Hematopoietic multipotent progenitor cell treated with erythropoietin and hydrocortisone succinate and interleukin-3 and kit ligand, for 4 days (in vitro differentiated cells): ENCODE results near the gene NINL.

Source experiments
- DNase-seq: peaks from one replicate; pipeline ENCODE4 v3.0.0-alpha.2; 2015

The NINL gene

GRCh38 chr20:25499855-25500434 lies 85.4 kb downstream of the NINL start:
- DNase-seq, result no peak

DNA sequence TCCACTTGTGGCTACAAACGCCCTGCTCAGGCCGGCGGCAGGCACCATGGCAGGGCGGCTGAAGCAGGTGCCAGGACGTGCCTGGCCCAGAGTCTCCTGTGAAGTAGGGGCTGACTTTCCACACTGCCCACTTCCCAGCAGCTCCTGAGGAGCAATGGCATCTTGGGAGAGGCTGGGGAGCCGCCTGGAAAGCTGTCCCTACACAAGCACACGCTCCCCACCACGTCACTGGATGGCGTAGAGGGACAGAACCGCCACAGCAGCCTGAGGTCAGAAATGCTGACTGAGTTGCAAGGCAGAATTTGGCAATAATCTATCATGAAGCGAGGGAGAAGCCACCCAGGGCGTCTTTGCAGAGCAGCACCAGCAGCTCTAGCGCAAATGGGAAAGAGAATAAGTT lies 86.3 kb downstream of the NINL start:
- no peak for DNase-seq

- no peak for DNase-seq
Measured at GRCh38 chr20:25498280-25498606, 87.1 kb downstream of the NINL start.

DNA sequence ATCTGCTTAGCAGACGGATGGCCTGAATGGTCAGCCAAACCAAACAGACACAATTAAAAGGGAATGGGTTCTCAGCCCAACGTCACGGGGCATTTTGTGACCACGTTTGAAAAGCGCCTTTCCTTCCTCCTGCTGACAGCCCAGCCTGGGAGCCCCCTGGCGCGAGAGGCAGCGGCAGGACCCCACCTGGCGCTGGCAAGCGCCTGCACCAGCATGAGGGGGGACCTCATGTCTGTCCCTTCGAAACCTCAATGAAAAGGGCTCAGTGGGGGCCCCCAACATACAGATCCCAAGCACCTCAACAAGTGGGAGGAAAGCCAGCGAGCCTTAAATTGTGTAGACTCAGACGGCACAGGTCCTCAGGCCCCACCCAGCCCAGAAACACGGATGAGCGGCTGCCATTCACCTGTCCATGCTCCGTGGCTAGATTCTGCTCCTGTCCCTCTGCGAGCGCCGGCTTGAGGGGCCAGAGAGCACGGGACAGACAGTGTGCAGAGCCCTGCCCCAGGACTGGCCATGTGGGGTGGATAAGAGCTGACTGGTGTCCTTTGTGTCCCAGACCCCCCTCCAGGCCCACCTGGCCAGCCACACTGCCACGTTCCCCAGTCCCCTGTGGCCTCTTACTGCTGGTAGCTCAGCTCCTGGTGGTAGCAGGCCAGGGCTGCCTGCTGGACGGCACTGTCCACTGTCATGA lies 87.6 kb downstream of the NINL start:
- DNase-seq, result no peak

DNA sequence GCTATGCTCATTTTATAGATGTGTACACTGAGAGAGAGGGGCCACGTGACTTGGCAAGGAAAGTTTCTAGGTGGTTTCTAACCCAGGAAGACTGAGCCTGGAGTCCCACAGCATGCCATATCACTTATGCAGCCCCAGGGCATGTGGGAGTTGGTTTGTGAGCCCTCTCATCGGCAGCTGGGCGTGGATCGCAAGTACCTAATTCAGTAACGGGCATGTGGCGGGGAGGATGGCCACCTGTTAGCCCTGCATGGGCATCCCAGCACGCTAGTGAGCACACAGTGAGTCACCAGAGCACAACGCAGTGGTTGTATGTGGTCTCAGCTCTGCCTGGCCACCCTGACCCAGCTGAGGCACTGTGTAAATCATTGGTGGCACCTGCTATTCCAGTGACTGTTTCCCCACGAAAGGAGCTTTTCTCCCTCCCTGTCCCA lies 88.3 kb downstream of the NINL start:
- DNase-seq, result no peak

GRCh38 chr20:25496165-25496967 lies 89.0 kb downstream of the NINL start:
- DNase-seq, result no peak

DNA sequence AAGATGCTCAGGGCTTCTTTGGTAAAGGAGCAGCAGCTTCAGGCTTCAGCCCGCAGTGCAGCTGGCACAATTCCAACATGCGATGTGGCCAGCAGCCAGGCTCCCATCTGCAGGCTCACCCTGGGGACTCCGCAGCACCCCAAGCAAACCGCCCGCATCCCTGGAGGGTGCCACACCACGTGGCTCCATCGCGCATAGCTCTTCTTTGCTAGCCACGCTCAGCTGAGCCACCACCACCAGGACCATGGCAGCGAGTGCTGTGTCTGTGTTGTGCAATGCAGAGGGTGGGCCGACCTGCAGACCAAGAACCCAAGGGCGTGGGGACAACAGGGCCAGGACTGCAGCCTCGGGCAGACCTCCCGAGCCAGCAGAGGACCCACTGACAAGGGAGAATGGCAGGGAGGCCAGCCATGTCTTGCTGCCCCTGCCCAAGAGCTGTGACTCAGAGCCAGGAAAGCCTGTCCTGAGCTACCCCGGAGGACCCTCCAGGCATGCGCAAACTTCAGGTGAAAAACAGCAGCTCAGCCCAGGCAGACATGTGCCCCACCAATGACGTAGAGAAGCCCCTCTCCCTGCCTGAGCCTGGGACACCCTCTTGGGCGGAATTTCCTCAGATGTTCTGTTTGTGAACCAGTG lies 90.0 kb downstream of the NINL start:
- DNase-seq, result no peak

GRCh38 chr20:25494506-25495188 lies 90.7 kb downstream of the NINL start:
- DNase-seq, result no peak

GRCh38 chr20:25493748-25494505 lies 91.4 kb downstream of the NINL start:
- DNase-seq, result no peak

DNA sequence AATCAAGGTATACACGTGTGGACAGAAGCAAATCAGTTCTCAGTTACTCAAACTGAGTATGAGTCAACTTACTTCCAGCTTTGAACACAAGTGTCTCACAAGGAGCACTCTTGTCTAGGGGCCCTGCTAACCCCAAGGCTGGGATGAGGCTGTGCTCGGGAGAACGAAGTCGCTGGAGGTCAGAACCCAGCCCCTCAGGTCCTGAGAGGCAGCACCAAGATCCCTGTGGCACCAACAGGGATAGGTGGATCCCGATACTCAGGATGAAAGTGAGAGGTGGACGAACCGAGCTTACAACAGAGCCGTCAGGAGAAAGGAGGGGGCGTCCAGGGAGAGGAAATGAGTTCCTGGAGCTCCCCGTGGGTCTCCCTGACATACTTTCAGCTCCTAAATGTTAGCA lies 92.2 kb downstream of the NINL start:
- no peak for DNase-seq

GRCh38 chr20:25491446-25492038 lies 93.8 kb downstream of the NINL start:
- DNase-seq, result no peak

DNA sequence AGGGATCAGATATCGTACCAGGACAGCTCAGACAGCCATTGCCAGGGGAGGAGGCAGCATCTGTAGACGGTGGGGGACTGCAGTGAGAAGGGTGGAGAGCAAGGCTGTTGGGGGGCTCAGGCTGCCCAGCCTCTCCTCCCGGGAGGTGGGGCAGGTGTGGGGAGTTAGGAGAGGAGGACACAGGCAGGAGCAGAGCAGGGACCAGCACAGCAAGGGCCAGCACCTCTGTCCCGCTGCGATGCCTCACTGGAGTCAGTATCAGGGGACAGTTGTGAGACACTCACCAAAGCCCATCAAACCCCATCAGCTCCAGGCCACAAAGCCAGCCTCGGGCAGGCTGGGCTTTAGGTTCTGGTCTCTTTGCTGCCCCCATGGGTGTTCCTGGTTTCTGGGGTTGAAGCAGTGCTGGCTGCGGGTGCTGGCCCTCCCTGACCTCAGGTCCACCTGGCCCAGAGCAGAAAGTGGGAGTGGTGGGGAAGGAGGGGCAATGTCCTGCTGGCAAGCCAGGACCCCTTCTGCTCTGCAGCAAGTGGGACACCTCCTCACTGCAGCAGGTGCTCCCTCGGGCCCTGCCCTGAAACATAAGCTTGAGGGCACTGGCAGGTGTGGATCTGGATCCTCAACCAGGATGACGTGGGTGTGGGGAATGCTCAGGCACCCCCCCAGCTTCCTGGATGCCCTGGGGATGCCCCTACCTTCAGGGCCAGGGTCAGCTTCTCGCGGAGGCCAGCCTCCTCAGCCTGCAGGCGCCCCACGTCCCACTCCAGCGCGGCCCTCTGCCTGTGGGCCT lies 94.5 kb downstream of the NINL start:
- no peak for DNase-seq

DNA sequence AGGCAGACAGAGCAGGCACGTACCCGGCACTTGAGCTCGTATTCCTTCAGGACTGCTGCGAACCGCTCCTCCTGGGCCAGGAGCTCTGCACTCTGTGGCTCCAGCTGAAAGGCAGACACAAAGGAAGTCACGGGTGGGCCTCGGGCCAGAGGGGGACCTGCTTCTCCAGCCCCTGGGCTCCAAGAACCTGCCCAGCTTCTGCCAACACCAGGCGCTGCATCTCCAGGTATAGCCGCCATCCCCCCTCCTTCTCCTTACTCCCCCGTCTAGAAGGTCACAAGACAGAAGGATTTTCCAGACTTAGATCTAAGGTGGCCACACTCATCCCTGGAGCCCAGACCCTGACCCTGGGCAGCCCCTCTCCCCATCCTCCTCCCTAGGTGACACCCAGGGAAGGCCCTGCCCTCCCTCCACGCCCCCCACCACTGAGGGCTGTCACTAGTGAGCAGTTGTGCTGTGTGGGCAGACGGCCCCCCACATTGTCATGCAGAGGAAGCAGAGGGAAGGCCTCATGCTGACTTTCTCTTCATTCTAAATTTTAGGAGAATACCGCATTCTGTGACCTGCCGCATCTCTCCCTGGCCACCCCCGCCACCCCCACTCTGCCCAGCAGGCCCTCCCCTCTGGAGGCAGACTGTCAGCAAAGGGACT lies 96.0 kb downstream of the NINL start:
- no peak for DNase-seq

- no peak for DNase-seq
Measured at GRCh38 chr20:25487975-25488374, 97.4 kb downstream of the NINL start.

DNA sequence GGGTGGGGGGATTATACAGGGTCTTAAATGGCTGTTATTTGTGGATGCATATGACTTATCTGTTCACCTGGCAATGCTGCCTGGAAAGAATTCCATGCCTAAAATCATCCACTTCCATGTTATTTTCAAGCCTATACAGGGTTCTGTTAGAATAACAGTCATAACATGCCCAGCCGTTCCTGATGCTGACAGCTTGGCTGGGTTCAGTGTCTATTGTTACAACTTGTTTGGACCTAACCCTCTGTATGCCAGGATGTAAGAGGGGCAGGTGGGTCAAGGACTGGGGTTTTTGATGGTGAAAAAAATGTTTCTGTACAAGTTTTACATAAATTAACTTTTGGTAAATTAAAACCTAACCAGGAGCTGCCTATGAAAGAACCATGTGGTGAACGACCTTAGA lies 98.0 kb downstream of the NINL start:
- no peak for DNase-seq

GRCh38 chr20:25486377-25486776 lies 99.0 kb downstream of the NINL start:
- DNase-seq, result no peak

DNA sequence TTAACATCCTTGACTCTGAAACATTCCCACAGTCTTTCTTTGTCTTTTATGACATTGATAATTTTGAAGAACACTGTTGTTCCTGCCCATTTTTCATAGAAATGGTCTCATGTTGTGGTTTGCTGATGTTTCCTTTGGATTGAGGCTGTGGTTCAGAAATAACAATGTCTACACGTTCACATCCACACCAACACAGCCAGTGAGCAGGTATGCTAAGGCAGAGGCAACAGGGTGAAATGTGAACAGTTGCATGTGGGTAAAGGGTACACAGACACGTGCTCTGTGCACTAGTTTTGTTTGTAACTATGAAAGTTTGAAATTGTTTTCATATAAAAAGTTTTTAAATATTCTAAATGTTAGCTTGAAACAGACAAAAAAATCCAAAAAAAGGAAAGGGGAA lies 99.5 kb downstream of the NINL start:
- no peak for DNase-seq

- DNase-seq, result no peak
Measured at GRCh38 chr20:25484911-25485511, 100.3 kb downstream of the NINL start.

GRCh38 chr20:25484224-25484846 lies 101.0 kb downstream of the NINL start:
- DNase-seq, result no peak
